Measurements from ENCODE around the gene HNRNPC. TPM values are rescaled to one million over a fixed set of nuclear protein-coding genes. Genes with fewer than 3 reads are reported as not detected.

Gene HNRNPC
- total and polyA plus RNA-seq, 2 of the 8 experiments (the other 6 are each of a cell fraction or from before 2014, with no cell fraction given): 781 to 1,207 TPM

DNA sequence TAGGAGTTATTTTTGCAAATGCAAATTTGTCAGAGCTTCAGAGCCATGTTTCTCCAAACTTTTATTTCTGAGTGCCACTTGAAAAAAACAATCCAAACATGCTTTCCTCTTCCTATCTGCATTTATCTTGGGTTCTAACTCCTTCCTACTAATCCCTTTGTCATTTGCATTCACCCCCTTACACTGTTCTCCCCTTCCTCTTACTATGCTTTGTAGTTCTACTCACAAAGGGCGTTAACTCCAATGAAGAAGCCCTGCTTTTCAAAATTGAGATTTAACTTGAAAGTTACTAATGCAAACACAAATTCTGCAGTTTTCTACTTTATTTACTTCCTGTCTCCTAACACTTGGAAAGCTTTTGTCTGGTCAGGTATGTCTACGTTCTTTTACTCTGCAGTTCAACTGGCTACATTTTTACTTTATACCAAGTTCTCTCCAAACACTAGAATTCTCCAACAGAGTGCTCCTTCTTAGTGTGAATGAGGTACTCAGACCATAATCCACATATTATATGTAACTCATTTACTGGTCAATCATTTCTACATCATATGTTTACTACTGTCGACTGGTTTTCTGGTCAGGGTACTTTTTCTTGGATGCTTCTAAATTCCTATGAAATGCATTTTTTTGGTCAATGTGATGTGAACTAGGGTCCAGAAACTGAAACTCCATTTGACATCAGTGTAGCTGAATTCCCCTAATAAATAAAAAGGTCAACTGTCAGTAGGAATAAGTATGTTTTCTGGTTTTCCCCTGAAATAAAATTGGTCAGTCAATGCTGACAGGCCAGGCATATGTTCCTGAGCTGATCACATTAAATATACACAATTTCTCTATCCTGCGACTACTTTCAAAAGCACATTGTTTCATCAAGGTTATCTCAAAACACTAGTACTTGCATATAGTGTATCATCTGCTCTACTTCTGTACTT lies 62.2 kb downstream of the HNRNPC start:
- H3K9ac ChIP-seq (replicated peaks in 1 of 4; ENCODE audit: extremely low read depth in 1 of 4, low read depth in 3 of 4, low read length in 3 of 4): no peak overlapping the region
- H3K56ac ChIP-seq (replicated peaks; ENCODE audit: insufficient read length, low read depth, low read length): no peak overlapping the region
- H2BK15ac ChIP-seq (ENCODE audit: low read length): no peak overlapping the region
- H4K20me1 ChIP-seq (replicated peaks in 1 of 2; ENCODE audit: control insufficient read depth in 1 of 2, insufficient read depth in 2 of 2, low read length in 2 of 2): peaks cover 9% of the 10 kb centered on the region in 2 experiments
- POLR2A ChIA-PET (ENCODE audit: partially characterized antibody): interaction anchor here (0.6 to 7.6 kb wide), 6 partner anchors 9 to 65 kb away, joined by 3 to 101 read pairs (median 6); no protein-coding TSS in a partner anchor
- peaks cover 3% of the 10 kb centered on the region; the same call in 1 of the 2 replicates for H3K79me1 ChIP-seq (ENCODE audit: low read depth, low read length)
- no peak overlapping the region for H4K8ac ChIP-seq (ENCODE audit: extremely low read depth, insufficient read depth, low read length)
- H3K36me3 ChIP-seq (ENCODE audit: control insufficient read depth in 2 of 4, insufficient read depth in 4 of 4, low read length in 3 of 4): peaks cover 21 to 57% (median 41%) of the 10 kb centered on the region in 4 experiments
- no peaks in the 10 kb centered on the region for H3K23me2 ChIP-seq (ENCODE audit: low read depth, low read length)
- H3K79me2 ChIP-seq (ENCODE audit: control insufficient read depth in 1 of 2, insufficient read depth in 2 of 2, low read length in 2 of 2): no peaks in the 10 kb centered on the region
- CTCF ChIA-PET (ENCODE audit: partially characterized antibody): no interaction called here
- no peak overlapping the region for H2AK5ac ChIP-seq (ENCODE audit: low read depth, low read length)
- no peak overlapping the region for H2BK5ac ChIP-seq (ENCODE audit: low read depth, low read length)
- H4K91ac ChIP-seq (replicated peaks; ENCODE audit: insufficient read length, low read length): no peak overlapping the region
- H3K4me3 ChIP-seq (ENCODE audit: extremely low read depth in 1 of 4, insufficient read depth in 2 of 4, low read depth in 3 of 4, low read length in 4 of 4): no peak overlapping the region
- H2BK20ac ChIP-seq (ENCODE audit: low read length): no peak overlapping the region
- no peak overlapping the region for H3K18ac ChIP-seq (ENCODE audit: extremely low read depth, low read length)
- peak; percentile 54; the same call in 1 of the 2 replicates for TF ChIP-seq POLR2AphosphoS5 (IDR thresholded peaks at IDR 0.05; ENCODE audit: low read depth, low read length)
- no peak for TF ChIP-seq NANOG (IDR thresholded peaks at IDR 0.05; ENCODE audit: insufficient read depth, low read depth, low read length, poor library complexity, severe bottlenecking)
- DNase-seq (ENCODE audit: low read depth in 1 of 2, low spot score in 2 of 2): no peak
- H2AFZ ChIP-seq (ENCODE audit: low read length): no peak overlapping the region
- no peaks in the 10 kb centered on the region for H3K9me3 ChIP-seq (ENCODE audit: insufficient read depth in 2 of 2, low read depth in 1 of 2, low read length in 1 of 2)
- H2BK12ac ChIP-seq (ENCODE audit: low read depth, low read length): no peak overlapping the region
- no peak overlapping the region for H4K5ac ChIP-seq (ENCODE audit: insufficient read length, low read depth, low read length)
- H3K4ac ChIP-seq (replicated peaks; ENCODE audit: insufficient read length, low read depth, low read length): no peak overlapping the region
- no peaks in the 10 kb centered on the region for H3K27me3 ChIP-seq (replicated peaks in 1 of 4; ENCODE audit: control insufficient read depth in 3 of 4, extremely low read depth in 1 of 4, insufficient read depth in 3 of 4, low read length in 3 of 4)
- no peak for FAIRE-seq
- no peak overlapping the region for H2BK120ac ChIP-seq (replicated peaks; ENCODE audit: low read depth, low read length)
- no peak overlapping the region for H3K27ac ChIP-seq (ENCODE audit: low read depth, low read length)
- 90% methylated on average over 4 of the region's 4 CpGs; no CpG with 5 or more reads in 1 of the 2 experiments for WGBS, 2 experiments (ENCODE audit: extremely low coverage in 1 of 2, insufficient coverage in 1 of 2, insufficient read length in 1 of 2, insufficient replicate concordance in 2 of 2, low coverage in 1 of 2, low lambda C conversion rate in 2 of 2, missing lambda C conversion rate in 1 of 2)
- H3K14ac ChIP-seq (ENCODE audit: insufficient read length): no peak overlapping the region
- no peak overlapping the region for H3K4me2 ChIP-seq (ENCODE audit: insufficient read depth in 1 of 2, low read depth in 2 of 2, low read length in 2 of 2)
- H3K23ac ChIP-seq (ENCODE audit: insufficient read length): no peak overlapping the region
- peaks cover 0 to 9% (median 2%) of the 10 kb centered on the region in 4 experiments; a peak in 5 of 7 replicates for H3K4me1 ChIP-seq (replicated peaks in 1 of 4; ENCODE audit: control insufficient read depth in 3 of 4, insufficient read depth in 4 of 4, low read length in 3 of 4)

All from H1 (cell line).